ENCODE measurements around the gene LATS1. TPM values are rescaled to one million over a fixed set of nuclear protein-coding genes. Genes with fewer than 3 reads are reported as not detected.
A peak's percentile ranks its signal among the peaks of the same experiment; 100 is the strongest.

The LATS1 gene
- total and polyA plus RNA-seq, 2 donors from 2014 or later, result 3.3 to 32.4 TPM

DNA sequence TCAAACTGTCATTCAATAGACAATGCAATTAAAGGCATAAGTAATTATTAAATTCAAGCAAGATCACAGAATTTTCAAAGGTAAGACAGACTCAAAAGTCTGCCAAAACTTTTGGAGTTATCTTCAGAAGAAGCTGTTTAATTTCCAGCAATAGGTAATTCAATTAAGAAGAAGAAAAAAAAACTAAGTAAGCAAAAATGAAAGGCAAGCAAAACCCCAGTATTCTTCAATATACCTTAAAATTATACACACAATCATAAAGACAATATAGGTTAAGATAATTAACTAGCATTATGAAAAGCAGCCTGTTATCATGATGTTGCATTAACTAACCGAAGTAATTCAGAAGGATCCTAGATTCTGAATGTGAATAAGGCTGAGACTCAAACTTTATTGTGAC is 3.5 kb downstream of the LATS1 start:
- H3K4me1 ChIP-seq (ENCODE audit: control insufficient read depth in 2 of 3, insufficient read depth in 2 of 3, low read depth in 1 of 3, low read length in 3 of 3), result peaks cover 3 to 7% (median 5%) of the 10 kb centered on the region in 3 donors
- intact Hi-C loops (cut with DNase I), result no loop called here
- no peak for FAIRE-seq
- H3K4me3 ChIP-seq (ENCODE audit: low read length in 3 of 3), result no peak overlapping the region
- no peaks in the 10 kb centered on the region for H3K27me3 ChIP-seq (ENCODE audit: control insufficient read depth, insufficient read depth, low read length)
- no peak overlapping the region for H3K27ac ChIP-seq (ENCODE audit: low read depth in 2 of 2, low read length in 2 of 2)
- no peak for DNase-seq
- TF ChIP-seq, protein P1, sequence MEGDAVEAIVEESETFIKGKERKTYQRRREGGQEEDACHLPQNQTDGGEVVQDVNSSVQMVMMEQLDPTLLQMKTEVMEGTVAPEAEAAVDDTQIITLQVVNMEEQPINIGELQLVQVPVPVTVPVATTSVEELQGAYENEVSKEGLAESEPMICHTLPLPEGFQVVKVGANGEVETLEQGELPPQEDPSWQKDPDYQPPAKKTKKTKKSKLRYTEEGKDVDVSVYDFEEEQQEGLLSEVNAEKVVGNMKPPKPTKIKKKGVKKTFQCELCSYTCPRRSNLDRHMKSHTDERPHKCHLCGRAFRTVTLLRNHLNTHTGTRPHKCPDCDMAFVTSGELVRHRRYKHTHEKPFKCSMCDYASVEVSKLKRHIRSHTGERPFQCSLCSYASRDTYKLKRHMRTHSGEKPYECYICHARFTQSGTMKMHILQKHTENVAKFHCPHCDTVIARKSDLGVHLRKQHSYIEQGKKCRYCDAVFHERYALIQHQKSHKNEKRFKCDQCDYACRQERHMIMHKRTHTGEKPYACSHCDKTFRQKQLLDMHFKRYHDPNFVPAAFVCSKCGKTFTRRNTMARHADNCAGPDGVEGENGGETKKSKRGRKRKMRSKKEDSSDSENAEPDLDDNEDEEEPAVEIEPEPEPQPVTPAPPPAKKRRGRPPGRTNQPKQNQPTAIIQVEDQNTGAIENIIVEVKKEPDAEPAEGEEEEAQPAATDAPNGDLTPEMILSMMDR (IDR thresholded peaks at IDR 0.05; ENCODE audit: borderline replicate concordance, extremely low read depth, insufficient read depth), result no peak
- H3K36me3 ChIP-seq (ENCODE audit: control insufficient read depth in 2 of 3, insufficient read depth in 3 of 3, low read length in 3 of 3), result no peaks in the 10 kb centered on the region
- no peak overlapping the region for H3K9ac ChIP-seq (ENCODE audit: low read length in 3 of 3)
- no peaks in the 10 kb centered on the region for H3K9me3 ChIP-seq (ENCODE audit: control insufficient read depth in 2 of 3, insufficient read depth in 1 of 3, low read length in 3 of 3)

DNA sequence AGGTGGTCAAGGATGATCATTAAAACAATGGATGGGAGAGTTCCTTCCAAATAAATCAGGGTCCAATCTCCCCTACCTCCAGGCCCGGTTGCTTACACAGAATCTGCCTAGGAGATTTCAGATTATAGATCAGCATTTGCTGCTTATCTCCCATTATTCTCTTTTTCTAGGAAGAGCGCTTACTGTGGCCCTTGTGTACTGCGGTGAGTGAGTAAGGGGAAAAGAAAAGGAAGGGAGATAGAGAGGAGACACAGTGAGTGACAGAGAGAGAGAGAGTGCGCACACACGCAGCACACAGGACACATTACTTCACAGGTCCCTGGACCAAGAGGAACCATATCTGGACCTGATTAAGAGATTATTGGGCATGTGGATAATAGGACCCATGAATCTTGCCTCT is 6.2 kb downstream of the LATS1 start:
- FAIRE-seq (no peak), DNase-seq (no peak)
- no peak overlapping the region for H3K9ac ChIP-seq (ENCODE audit: low read length in 3 of 3)
- intact Hi-C loops (cut with DNase I), result no loop called here
- no peaks in the 10 kb centered on the region for H3K36me3 ChIP-seq (ENCODE audit: control insufficient read depth in 2 of 3, insufficient read depth in 3 of 3, low read length in 3 of 3)
- H3K9me3 ChIP-seq (ENCODE audit: control insufficient read depth in 2 of 3, insufficient read depth in 1 of 3, low read length in 3 of 3), result no peaks in the 10 kb centered on the region
- TF ChIP-seq, protein P1 (IDR thresholded peaks at IDR 0.05; ENCODE audit: borderline replicate concordance, extremely low read depth, insufficient read depth), result no peak
- no peak overlapping the region for H3K4me3 ChIP-seq (ENCODE audit: low read length in 3 of 3)
- H3K4me1 ChIP-seq (ENCODE audit: control insufficient read depth in 2 of 3, insufficient read depth in 2 of 3, low read depth in 1 of 3, low read length in 3 of 3), result peaks cover 6 to 14% (median 8%) of the 10 kb centered on the region in 3 donors
- no peaks in the 10 kb centered on the region for H3K27me3 ChIP-seq (ENCODE audit: control insufficient read depth, insufficient read depth, low read length)
- H3K27ac ChIP-seq (ENCODE audit: low read depth in 2 of 2, low read length in 2 of 2), result no peak overlapping the region

DNA sequence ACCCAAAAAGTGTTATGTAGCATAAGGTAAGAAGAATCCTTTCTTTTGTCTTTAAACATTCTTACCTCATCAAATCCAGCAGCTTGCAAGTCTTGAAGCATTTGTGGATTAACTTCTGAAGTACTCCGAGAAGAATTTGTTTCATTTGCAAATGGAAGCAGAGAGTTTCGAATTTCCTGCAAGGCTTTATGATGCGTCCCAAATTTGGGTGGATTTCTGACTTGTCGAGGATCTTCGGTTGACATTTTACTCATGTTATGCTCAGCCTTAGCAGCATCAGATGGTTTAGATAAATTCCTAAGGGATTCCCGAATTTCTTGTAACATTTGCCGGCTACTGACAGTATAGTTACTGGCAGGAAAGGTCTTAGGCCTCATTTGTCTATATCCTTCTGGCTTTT is 16.2 kb downstream of the LATS1 start:
- H3K27me3 ChIP-seq (ENCODE audit: control insufficient read depth, insufficient read depth, low read length), result no peaks in the 10 kb centered on the region
- peak overlapping the region in 1 of 3 donors; percentile 44 for H3K9ac ChIP-seq (ENCODE audit: low read length in 3 of 3)
- no peak overlapping the region for H3K27ac ChIP-seq (ENCODE audit: low read depth in 2 of 2, low read length in 2 of 2)
- FAIRE-seq (no peak), DNase-seq (peak in 2 of 5 donors; percentile 8 to 10)
- H3K4me3 ChIP-seq (ENCODE audit: low read length in 3 of 3), result no peak overlapping the region
- peaks cover 0 to 2% (median 0%) of the 10 kb centered on the region in 3 donors for H3K36me3 ChIP-seq (ENCODE audit: control insufficient read depth in 2 of 3, insufficient read depth in 3 of 3, low read length in 3 of 3)
- H3K4me1 ChIP-seq (ENCODE audit: control insufficient read depth in 2 of 3, insufficient read depth in 2 of 3, low read depth in 1 of 3, low read length in 3 of 3), result no peaks in the 10 kb centered on the region
- intact Hi-C loops (cut with DNase I), result no loop called here
- TF ChIP-seq, protein P1 (IDR thresholded peaks at IDR 0.05; ENCODE audit: borderline replicate concordance, extremely low read depth, insufficient read depth), result no peak
- no peaks in the 10 kb centered on the region for H3K9me3 ChIP-seq (ENCODE audit: control insufficient read depth in 2 of 3, insufficient read depth in 1 of 3, low read length in 3 of 3)

DNA sequence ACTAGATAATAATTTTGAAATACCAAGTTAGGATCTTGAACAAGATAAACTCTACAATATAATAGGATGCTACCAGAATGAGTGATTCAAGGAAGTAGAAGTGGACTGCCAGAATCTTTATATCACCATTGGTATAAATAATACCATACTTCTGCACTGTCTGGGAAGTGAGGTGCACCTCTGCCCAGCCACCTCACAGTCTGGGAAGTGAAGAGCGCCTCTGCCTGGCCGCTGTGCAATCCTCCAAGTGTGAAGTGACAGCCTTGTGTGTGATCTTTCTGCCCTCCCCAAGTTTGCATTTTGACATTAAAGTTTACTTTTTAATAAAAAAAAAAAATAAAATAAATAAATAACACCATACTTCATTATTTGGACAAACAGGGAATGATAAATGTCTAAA is 18.8 kb downstream of the LATS1 start:
- Histone ChIP-seq H3K9me3 (ENCODE audit: control insufficient read depth in 2 of 3, insufficient read depth in 1 of 3, low read length in 3 of 3) (no peaks in the 10 kb centered on the region), H3K4me3 (ENCODE audit: low read length in 3 of 3) (no peak overlapping the region), H3K27me3 (ENCODE audit: control insufficient read depth, insufficient read depth, low read length) (no peaks in the 10 kb centered on the region), H3K9ac (ENCODE audit: low read length in 3 of 3) (no peak overlapping the region), H3K4me1 (ENCODE audit: control insufficient read depth in 2 of 3, insufficient read depth in 2 of 3, low read depth in 1 of 3, low read length in 3 of 3) (no peaks in the 10 kb centered on the region), H3K36me3 (ENCODE audit: control insufficient read depth in 2 of 3, insufficient read depth in 3 of 3, low read length in 3 of 3) (peaks cover 0 to 2% (median 0%) of the 10 kb centered on the region in 3 donors), H3K27ac (ENCODE audit: low read depth in 2 of 2, low read length in 2 of 2) (no peak overlapping the region)
- DNase-seq (no peak), FAIRE-seq (no peak)
- intact Hi-C loops (cut with DNase I), result no loop called here
- TF ChIP-seq, protein P1 (IDR thresholded peaks at IDR 0.05; ENCODE audit: borderline replicate concordance, extremely low read depth, insufficient read depth), result no peak

Measured in kidney (tissue), 14 donors.